ENCODE data around the gene RRAGB. TPM values are rescaled to one million over a fixed set of nuclear protein-coding genes. Genes with fewer than 3 reads are reported as not detected.
A peak's percentile ranks its signal among the peaks of the same experiment; 100 is the strongest.

The RRAGB gene
- polyA plus RNA-seq, 3 donors = 8.7 to 27.8 (median 16.3) TPM

DNA sequence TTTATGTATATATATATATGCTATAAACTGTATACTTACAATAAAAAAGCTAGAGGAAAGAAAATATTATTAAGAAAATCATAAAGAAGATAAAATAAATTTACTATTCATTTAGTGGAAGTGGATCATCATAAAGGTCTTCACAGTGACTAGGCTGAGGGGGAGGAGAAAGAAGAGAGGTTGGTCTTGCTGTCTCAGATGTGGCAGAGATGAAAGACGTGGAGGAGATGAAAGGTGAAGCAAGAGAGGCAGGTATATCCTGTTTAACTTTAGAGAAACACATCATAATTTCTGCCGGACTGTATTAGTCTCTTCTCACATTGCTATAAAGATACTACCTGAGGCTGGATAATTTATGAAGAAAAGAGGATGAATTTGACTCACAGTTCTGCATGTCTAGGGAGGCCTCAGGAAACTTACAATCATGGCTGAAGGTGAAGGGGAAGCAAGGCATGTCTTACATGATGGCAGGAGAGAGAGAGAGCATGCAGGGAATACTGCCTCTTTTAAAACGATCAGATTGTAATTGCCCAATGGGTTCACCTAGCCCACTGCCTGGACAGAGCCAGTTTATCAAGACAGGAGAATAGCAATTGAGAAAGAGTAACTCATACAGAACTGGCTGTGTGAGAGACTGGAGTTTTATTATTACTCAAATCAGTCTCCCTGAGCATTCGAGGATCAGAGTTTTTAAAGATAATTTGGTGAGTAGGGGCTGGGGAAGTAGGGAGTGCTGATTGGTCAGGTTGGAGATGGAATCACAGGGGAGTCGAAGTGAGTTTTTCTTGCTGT is 22.1 kb upstream of the RRAGB start:
- Histone ChIP-seq H3K9ac (ENCODE audit: insufficient read depth, low read length, poor library complexity, severe bottlenecking) (no peak overlapping the region), H3K36me3 (replicated peaks in 1 of 2; ENCODE audit: control insufficient read depth in 1 of 2, insufficient read depth in 2 of 2, low read length in 2 of 2) (no peaks in the 10 kb centered on the region), H3K4me3 (replicated peaks in 1 of 3; ENCODE audit: low read depth in 2 of 3, low read length in 3 of 3) (no peak overlapping the region), H3K27ac (ENCODE audit: low read depth in 1 of 2, low read length in 2 of 2) (no peak overlapping the region), H3K27me3 (ENCODE audit: control insufficient read depth in 2 of 2, insufficient read depth in 2 of 2, low read length in 2 of 2) (no peaks in the 10 kb centered on the region), H3K4me1 (ENCODE audit: control insufficient read depth in 1 of 2, insufficient read depth in 2 of 2, low read length in 2 of 2) (no peaks in the 10 kb centered on the region), H2AFZ (ENCODE audit: insufficient read depth, low read depth, low read length, poor library complexity, severe bottlenecking) (no peak overlapping the region), H4K20me1 (ENCODE audit: insufficient read depth, low read length) (no peaks in the 10 kb centered on the region), H3K79me2 (ENCODE audit: insufficient read depth, low read length) (no peaks in the 10 kb centered on the region), H3K4me2 (replicated peaks; ENCODE audit: extremely low read depth, low read length, poor library complexity, severe bottlenecking) (no peak overlapping the region), H3K9me3 (replicated peaks in 1 of 2; ENCODE audit: control insufficient read depth in 1 of 2, insufficient read depth in 1 of 2, low read length in 2 of 2) (no peaks in the 10 kb centered on the region)
- peaks cover 0 to 10% (median 0%) of the 10 kb centered on the region in 7 donors for H3K9me3 Mint-ChIP-seq
- TF ChIP-seq, protein P1, sequence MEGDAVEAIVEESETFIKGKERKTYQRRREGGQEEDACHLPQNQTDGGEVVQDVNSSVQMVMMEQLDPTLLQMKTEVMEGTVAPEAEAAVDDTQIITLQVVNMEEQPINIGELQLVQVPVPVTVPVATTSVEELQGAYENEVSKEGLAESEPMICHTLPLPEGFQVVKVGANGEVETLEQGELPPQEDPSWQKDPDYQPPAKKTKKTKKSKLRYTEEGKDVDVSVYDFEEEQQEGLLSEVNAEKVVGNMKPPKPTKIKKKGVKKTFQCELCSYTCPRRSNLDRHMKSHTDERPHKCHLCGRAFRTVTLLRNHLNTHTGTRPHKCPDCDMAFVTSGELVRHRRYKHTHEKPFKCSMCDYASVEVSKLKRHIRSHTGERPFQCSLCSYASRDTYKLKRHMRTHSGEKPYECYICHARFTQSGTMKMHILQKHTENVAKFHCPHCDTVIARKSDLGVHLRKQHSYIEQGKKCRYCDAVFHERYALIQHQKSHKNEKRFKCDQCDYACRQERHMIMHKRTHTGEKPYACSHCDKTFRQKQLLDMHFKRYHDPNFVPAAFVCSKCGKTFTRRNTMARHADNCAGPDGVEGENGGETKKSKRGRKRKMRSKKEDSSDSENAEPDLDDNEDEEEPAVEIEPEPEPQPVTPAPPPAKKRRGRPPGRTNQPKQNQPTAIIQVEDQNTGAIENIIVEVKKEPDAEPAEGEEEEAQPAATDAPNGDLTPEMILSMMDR (IDR thresholded peaks at IDR 0.05) = no peak
- intact Hi-C loops (cut with micrococcal nuclease) = no loop called here
- 86% methylated on average over 1 of the region's 5 CpGs for WGBS (ENCODE audit: insufficient coverage)
- peak overlapping the region in 1 of 7 donors; percentile 28 for H3K27ac Mint-ChIP-seq
- H3K36me3 Mint-ChIP-seq = no peaks in the 10 kb centered on the region
- H3K4me1 Mint-ChIP-seq = peaks cover 6% of the 10 kb centered on the region
- H3K4me3 Mint-ChIP-seq = no peak overlapping the region
- H3K27me3 Mint-ChIP-seq (ENCODE audit: low read depth in 3 of 3) = no peaks in the 10 kb centered on the region
- no peak for DNase-seq

DNA sequence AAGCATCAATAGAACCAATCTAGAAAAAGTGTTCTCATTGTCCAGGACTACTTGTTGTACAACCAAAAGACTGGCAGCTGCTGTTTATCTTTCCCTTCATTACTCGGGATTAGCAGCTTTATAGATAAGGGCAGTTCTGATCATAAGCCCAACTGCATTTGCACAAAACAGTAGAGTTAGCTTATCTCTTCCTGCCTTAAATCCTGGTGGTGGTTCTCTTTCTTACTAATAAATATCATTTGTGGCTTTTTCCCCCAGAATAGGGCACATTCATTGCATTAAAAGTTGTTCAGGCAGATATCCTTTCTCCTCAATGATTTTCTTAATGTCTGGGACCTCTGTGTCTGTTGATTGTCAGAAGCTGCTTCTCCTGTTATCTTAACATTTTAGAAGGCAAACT is 20.2 kb upstream of the RRAGB start:
- no peaks in the 10 kb centered on the region for H3K36me3 ChIP-seq (replicated peaks in 1 of 2; ENCODE audit: control insufficient read depth in 1 of 2, insufficient read depth in 2 of 2, low read length in 2 of 2)
- H3K9me3 ChIP-seq (replicated peaks in 1 of 2; ENCODE audit: control insufficient read depth in 1 of 2, insufficient read depth in 1 of 2, low read length in 2 of 2) = peaks cover 6 to 12% of the 10 kb centered on the region in 2 donors
- Mint-ChIP-seq H3K4me1 (peaks cover 6% of the 10 kb centered on the region), H3K9me3 (peaks cover 0 to 10% (median 4%) of the 10 kb centered on the region in 7 donors), H3K4me3 (no peak overlapping the region), H3K36me3 (no peaks in the 10 kb centered on the region), H3K27ac (no peak overlapping the region), H3K27me3 (ENCODE audit: low read depth in 3 of 3) (no peaks in the 10 kb centered on the region)
- no peaks in the 10 kb centered on the region for H4K20me1 ChIP-seq (ENCODE audit: insufficient read depth, low read length)
- no peak for DNase-seq
- no peak overlapping the region for H3K4me2 ChIP-seq (replicated peaks; ENCODE audit: extremely low read depth, low read length, poor library complexity, severe bottlenecking)
- H3K27me3 ChIP-seq (ENCODE audit: control insufficient read depth in 2 of 2, insufficient read depth in 2 of 2, low read length in 2 of 2) = no peaks in the 10 kb centered on the region
- H3K9ac ChIP-seq (ENCODE audit: insufficient read depth, low read length, poor library complexity, severe bottlenecking) = no peak overlapping the region
- H3K79me2 ChIP-seq (ENCODE audit: insufficient read depth, low read length) = no peaks in the 10 kb centered on the region
- no CpG with 5 or more reads among the region's 1 CpG for WGBS (ENCODE audit: insufficient coverage)
- no peak overlapping the region for H3K4me3 ChIP-seq (replicated peaks in 1 of 3; ENCODE audit: low read depth in 2 of 3, low read length in 3 of 3)
- intact Hi-C loops (cut with micrococcal nuclease) = no loop called here
- TF ChIP-seq, protein P1 (IDR thresholded peaks at IDR 0.05) = no peak
- H3K27ac ChIP-seq (ENCODE audit: low read depth in 1 of 2, low read length in 2 of 2) = no peak overlapping the region
- H2AFZ ChIP-seq (ENCODE audit: insufficient read depth, low read depth, low read length, poor library complexity, severe bottlenecking) = no peak overlapping the region
- no peaks in the 10 kb centered on the region for H3K4me1 ChIP-seq (ENCODE audit: control insufficient read depth in 1 of 2, insufficient read depth in 2 of 2, low read length in 2 of 2)

Measured in CD14-positive monocyte (primary cell).